Neural cell (in vitro differentiated cells): Measurements from ENCODE around the gene TGFBR3. TPM values are rescaled to one million over a fixed set of nuclear protein-coding genes. Genes with fewer than 3 reads are reported as not detected.

Experiments used
- H2AFZ ChIP-seq: fragments of 200-600, 300-800 bp; sonication (generic), shearing (Covaris generic); 2 replicates; pipeline ENCODE4 v1.6.0; 2014; ENCODE audit warnings: low read depth, mild to moderate bottlenecking, antibody characterized with exemption, low read length, moderate library complexity
- H3F3A ChIP-seq: fragments of 200-600 bp; shearing (Covaris generic); 2 replicates; pipeline ENCODE4 v1.6.1; 2016; ENCODE audit warnings: mild to moderate bottlenecking, moderate library complexity, mixed read lengths, antibody characterized with exemption, low read length; ENCODE audit not compliant: insufficient read depth, poor library complexity, severe bottlenecking
- H3K27ac ChIP-seq: fragments of 200-600, 300-800 bp; sonication (generic), shearing (Covaris generic); 2 replicates; pipeline ENCODE4 v1.5.1; 2014; ENCODE audit warnings: mild to moderate bottlenecking, low read length, moderate library complexity
- H3K27me3 ChIP-seq: fragments of 300-800, 200-600 bp; sonication (generic), shearing (Covaris generic); 2 replicates; pipeline ENCODE4 v1.6.0; 2014; ENCODE audit warnings: mild to moderate bottlenecking, low read depth, low read length, moderate library complexity; ENCODE audit not compliant: insufficient read depth
- H3K36me3 ChIP-seq: fragments of 300-800, 200-600 bp; sonication (generic), shearing (Covaris generic); 2 replicates; pipeline ENCODE4 v1.5.1; 2014; ENCODE audit warnings: mild to moderate bottlenecking, antibody characterized with exemption, low read length, moderate library complexity; ENCODE audit not compliant: insufficient read depth
- H3K4me2 ChIP-seq: fragments of 300-800, 200-600 bp; sonication (generic), shearing (Covaris generic); 2 replicates; pipeline ENCODE4 v1.6.0; 2014; ENCODE audit warnings: mild to moderate bottlenecking, low read length
- H3K4me3 ChIP-seq: fragments of 300-800, 200-600 bp; sonication (generic), shearing (Covaris generic); 2 replicates; pipeline ENCODE4 v1.5.1; 2014; ENCODE audit warnings: mild to moderate bottlenecking, low read length, moderate library complexity
- H3K79me2 ChIP-seq: fragments of 200-600 bp; shearing (Covaris generic); replicated peaks from 2 replicates; pipeline ENCODE4 v1.6.0; 2014; ENCODE audit warnings: mild to moderate bottlenecking, low read length, moderate library complexity; ENCODE audit not compliant: insufficient read depth
- H3K9ac ChIP-seq: fragments of 300-800, 200-600 bp; sonication (generic), shearing (Covaris generic); 2 replicates; pipeline ENCODE4 v1.6.1; 2016; ENCODE audit warnings: mild to moderate bottlenecking, low read length, mixed read lengths
- H3K9me2 ChIP-seq: fragments of 200-600 bp; shearing (Covaris generic); 2 replicates; pipeline ENCODE4 v1.6.1; 2016; ENCODE audit warnings: mild to moderate bottlenecking, low read length, mixed read lengths; ENCODE audit not compliant: insufficient read depth
- H3K9me3 ChIP-seq: fragments of 200-600, 300-800 bp; sonication (generic), shearing (Covaris generic); 2 replicates; pipeline ENCODE4 v1.6.1; 2016; ENCODE audit warnings: mild to moderate bottlenecking, mixed run types, low read length, moderate library complexity, mixed read lengths
- H4K20me1 ChIP-seq: fragments of 200-600 bp; shearing (Covaris generic); 2 replicates; pipeline ENCODE4 v1.6.1; 2016; ENCODE audit warnings: mild to moderate bottlenecking, mixed run types; ENCODE audit not compliant: insufficient read depth
- EP300 ChIP-seq: fragments of 450-650 bp; conservative IDR thresholded peaks from 2 replicates; pipeline ENCODE4 v1.6.1; 2014; ENCODE audit warnings: antibody characterized with exemption, mild to moderate bottlenecking, moderate library complexity; ENCODE audit not compliant: poor library complexity, severe bottlenecking
- EZH2 ChIP-seq: fragments of 200-600, 300-800 bp; shearing (Covaris generic), sonication (generic); IDR thresholded peaks from 2 replicates; pipeline ENCODE4 v1.6.1; 2014; ENCODE audit warnings: antibody characterized with exemption, low read length, borderline replicate concordance, mild to moderate bottlenecking; ENCODE audit not compliant: insufficient read depth, poor library complexity, severe bottlenecking
- MXI1 ChIP-seq: fragments of 450-650 bp; conservative IDR thresholded peaks from 2 replicates; pipeline ENCODE4 v1.6.1; 2014; ENCODE audit warnings: antibody characterized with exemption, mild to moderate bottlenecking; ENCODE audit not compliant: poor library complexity, severe bottlenecking
- POLR2AphosphoS5 ChIP-seq: IDR thresholded peaks from 2 replicates; pipeline ENCODE4 v1.6.1; 2012
- RAD21 ChIP-seq: fragments of 450-650 bp; conservative IDR thresholded peaks from 2 replicates; pipeline ENCODE4 v1.6.1; 2014; ENCODE audit warnings: antibody characterized with exemption, mild to moderate bottlenecking, moderate library complexity
- SMC3 ChIP-seq: fragments of 450-650 bp; conservative IDR thresholded peaks from 2 replicates; pipeline ENCODE4 v1.6.1; 2014; ENCODE audit warnings: antibody characterized with exemption, mild to moderate bottlenecking, moderate library complexity; ENCODE audit not compliant: poor library complexity
- TAF1 ChIP-seq: IDR thresholded peaks from 2 replicates; pipeline ENCODE4 v1.6.1; 2012; ENCODE audit warnings: low read depth
- polyA plus RNA-seq: library from polyadenylated mRNA; depleted of rRNA; stranded (reverse); fragments of >200 nt; gene quantifications from 2 replicates; pipeline ENCODE4 v1.2.3, GENCODE V29; 2014
- TF ChIP-seq, protein P1 (sequence below): fragments of 450-650 bp; IDR thresholded peaks from 2 replicates; pipeline ENCODE4 v1.5.1; 2014; ENCODE audit warnings: antibody characterized with exemption, mild to moderate bottlenecking, moderate library complexity; ENCODE audit not compliant: poor library complexity, severe bottlenecking
- TF ChIP-seq, protein P2 (sequence below): IDR thresholded peaks from 2 replicates; pipeline ENCODE4 v1.6.1; 2012; ENCODE audit warnings: borderline replicate concordance

Gene TGFBR3
- polyA plus RNA-seq, 1 donor from 2014 or later = 0.25 TPM

DNA sequence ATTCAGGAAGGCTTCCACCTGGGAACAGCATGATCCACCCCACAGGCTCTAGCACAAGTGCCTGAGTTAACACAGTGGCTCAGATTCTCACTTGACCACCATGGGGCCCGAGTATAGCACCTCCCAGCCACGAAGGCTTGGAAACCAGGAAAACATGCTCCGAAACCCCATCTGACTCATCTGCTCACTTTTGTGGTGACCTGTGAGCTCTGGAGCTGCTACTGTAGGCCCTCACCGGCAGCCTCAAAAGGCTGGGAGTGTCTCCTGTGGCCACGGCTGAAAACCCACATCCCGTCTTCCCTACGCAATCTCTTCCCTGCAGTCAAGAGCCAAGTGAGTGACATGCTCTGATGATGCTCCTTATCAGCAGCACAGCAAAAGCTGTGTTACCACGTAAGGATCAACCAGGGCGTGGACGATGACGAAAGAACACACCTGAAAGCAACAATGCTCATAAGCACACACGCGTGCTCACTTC lies 81.4 kb downstream of the TGFBR3 start:
- Histone ChIP-seq H3F3A (no peaks in the 10 kb centered on the region), H3K27ac (no peak overlapping the region), H3K4me2 (no peak overlapping the region), H3K36me3 (no peaks in the 10 kb centered on the region), H3K9ac (no peak overlapping the region), H3K4me3 (no peak overlapping the region), H4K20me1 (no peaks in the 10 kb centered on the region), H3K9me2 (no peaks in the 10 kb centered on the region), H3K9me3 (no peaks in the 10 kb centered on the region), H3K27me3 (no peaks in the 10 kb centered on the region), H2AFZ (no peak overlapping the region), H3K79me2 (no peaks in the 10 kb centered on the region)
- TF ChIP-seq POLR2AphosphoS5 (no peak), MXI1 (no peak), EZH2 (no peak), RAD21 (no peak), EP300 (no peak), SMC3 (no peak), TAF1 (no peak)
- TF ChIP-seq, protein P1, sequence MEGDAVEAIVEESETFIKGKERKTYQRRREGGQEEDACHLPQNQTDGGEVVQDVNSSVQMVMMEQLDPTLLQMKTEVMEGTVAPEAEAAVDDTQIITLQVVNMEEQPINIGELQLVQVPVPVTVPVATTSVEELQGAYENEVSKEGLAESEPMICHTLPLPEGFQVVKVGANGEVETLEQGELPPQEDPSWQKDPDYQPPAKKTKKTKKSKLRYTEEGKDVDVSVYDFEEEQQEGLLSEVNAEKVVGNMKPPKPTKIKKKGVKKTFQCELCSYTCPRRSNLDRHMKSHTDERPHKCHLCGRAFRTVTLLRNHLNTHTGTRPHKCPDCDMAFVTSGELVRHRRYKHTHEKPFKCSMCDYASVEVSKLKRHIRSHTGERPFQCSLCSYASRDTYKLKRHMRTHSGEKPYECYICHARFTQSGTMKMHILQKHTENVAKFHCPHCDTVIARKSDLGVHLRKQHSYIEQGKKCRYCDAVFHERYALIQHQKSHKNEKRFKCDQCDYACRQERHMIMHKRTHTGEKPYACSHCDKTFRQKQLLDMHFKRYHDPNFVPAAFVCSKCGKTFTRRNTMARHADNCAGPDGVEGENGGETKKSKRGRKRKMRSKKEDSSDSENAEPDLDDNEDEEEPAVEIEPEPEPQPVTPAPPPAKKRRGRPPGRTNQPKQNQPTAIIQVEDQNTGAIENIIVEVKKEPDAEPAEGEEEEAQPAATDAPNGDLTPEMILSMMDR = no peak
- TF ChIP-seq, protein P2, sequence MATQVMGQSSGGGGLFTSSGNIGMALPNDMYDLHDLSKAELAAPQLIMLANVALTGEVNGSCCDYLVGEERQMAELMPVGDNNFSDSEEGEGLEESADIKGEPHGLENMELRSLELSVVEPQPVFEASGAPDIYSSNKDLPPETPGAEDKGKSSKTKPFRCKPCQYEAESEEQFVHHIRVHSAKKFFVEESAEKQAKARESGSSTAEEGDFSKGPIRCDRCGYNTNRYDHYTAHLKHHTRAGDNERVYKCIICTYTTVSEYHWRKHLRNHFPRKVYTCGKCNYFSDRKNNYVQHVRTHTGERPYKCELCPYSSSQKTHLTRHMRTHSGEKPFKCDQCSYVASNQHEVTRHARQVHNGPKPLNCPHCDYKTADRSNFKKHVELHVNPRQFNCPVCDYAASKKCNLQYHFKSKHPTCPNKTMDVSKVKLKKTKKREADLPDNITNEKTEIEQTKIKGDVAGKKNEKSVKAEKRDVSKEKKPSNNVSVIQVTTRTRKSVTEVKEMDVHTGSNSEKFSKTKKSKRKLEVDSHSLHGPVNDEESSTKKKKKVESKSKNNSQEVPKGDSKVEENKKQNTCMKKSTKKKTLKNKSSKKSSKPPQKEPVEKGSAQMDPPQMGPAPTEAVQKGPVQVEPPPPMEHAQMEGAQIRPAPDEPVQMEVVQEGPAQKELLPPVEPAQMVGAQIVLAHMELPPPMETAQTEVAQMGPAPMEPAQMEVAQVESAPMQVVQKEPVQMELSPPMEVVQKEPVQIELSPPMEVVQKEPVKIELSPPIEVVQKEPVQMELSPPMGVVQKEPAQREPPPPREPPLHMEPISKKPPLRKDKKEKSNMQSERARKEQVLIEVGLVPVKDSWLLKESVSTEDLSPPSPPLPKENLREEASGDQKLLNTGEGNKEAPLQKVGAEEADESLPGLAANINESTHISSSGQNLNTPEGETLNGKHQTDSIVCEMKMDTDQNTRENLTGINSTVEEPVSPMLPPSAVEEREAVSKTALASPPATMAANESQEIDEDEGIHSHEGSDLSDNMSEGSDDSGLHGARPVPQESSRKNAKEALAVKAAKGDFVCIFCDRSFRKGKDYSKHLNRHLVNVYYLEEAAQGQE = no peak

DNA sequence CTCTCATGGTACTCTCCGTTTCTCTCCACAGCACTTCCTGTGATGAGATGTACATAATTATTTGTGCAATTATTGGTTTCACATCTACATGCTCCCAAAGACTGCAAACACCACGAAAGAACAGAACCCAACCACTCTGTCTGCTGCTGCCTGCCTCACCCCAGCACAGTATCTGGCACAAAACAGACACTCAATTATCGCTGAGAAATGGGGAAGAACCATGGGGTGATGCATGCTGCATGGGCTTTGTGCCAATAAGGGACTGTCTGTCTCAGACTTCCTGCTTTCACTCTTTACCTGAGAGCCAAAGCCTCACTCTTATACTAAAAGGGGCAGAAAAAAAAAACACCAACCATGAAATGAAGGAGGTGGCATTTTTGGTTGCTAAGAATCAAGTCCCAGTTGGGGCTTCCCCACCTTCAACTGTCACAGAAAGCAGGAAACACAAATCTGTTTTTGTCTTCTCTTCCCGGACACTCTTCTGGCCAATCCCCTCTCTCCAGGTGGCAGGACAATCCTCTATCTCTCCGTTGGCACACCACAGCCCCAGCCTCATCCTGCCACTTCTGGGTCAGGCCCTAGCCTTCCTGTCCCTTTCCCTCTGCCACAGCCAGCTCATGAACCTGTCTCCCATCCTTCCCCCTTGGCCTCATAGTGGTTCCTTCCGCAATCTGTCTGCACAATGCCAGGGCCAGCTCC lies 82.0 kb downstream of the TGFBR3 start:
- H2AFZ ChIP-seq = no peak overlapping the region
- H3K27ac ChIP-seq = no peak overlapping the region
- no peaks in the 10 kb centered on the region for H3K9me3 ChIP-seq
- no peaks in the 10 kb centered on the region for H4K20me1 ChIP-seq
- no peaks in the 10 kb centered on the region for H3F3A ChIP-seq
- H3K36me3 ChIP-seq = no peaks in the 10 kb centered on the region
- H3K9ac ChIP-seq = no peak overlapping the region
- no peaks in the 10 kb centered on the region for H3K9me2 ChIP-seq
- H3K79me2 ChIP-seq = no peaks in the 10 kb centered on the region
- H3K4me2 ChIP-seq = no peak overlapping the region
- H3K4me3 ChIP-seq = no peak overlapping the region
- H3K27me3 ChIP-seq = no peaks in the 10 kb centered on the region
- TF ChIP-seq MXI1 (no peak), POLR2AphosphoS5 (no peak), SMC3 (no peak), EP300 (no peak)
- TF ChIP-seq, protein P1 = no peak
